Measurements from ENCODE around the gene BICD2.

GRCh38 chr9:92759446-92759845, 5.2 kb downstream of the BICD2 start:
- TF ChIP-seq CTCF (IDR thresholded peaks at IDR 0.05) (no peak), EP300 (IDR thresholded peaks at IDR 0.05) (no peak), POLR2AphosphoS5 (IDR thresholded peaks at IDR 0.05) (no peak)
